GM21447 (cell line): ENCODE data around the gene LARP4.
"Not testable (repeated sequence)": the region's sequence is repeated elsewhere in the genome, so short reads cannot be mapped to it uniquely, and the experiment has no call there.

Source experiments
- ATAC-seq: cut with Tn5 transposase; IDR thresholded peaks from one replicate; pipeline ENCODE4 v1.9.1; 2021; ENCODE audit not compliant: unreplicated experiment

The LARP4 gene

GRCh38 chr12:50477241-50477832 lies 76.7 kb downstream of the LARP4 start:
- ATAC-seq: no peak

- no peak for ATAC-seq
Observed at GRCh38 chr12:50482571-50482970, 81.9 kb downstream of the LARP4 start.

GRCh38 chr12:50483488-50483887 lies 82.8 kb downstream of the LARP4 start:
- no peak for ATAC-seq

GRCh38 chr12:50488801-50489200 lies 88.1 kb downstream of the LARP4 start:
- no peak for ATAC-seq

- ATAC-seq: not testable (repeated sequence)
Observed at GRCh38 chr12:50498119-50498518, 97.4 kb downstream of the LARP4 start.

GRCh38 chr12:50504798-50505674 lies 104.4 kb downstream of the LARP4 start, which contains the start of gene DIP2B:
Gene DIP2B (plus strand): TSS chr12:50504985. CDS start chr12:50505141, 156 bp downstream.
- ATAC-seq: peak; percentile 70

GRCh38 chr12:50505675-50506530 lies 105.2 kb downstream of the LARP4 start:
- no peak for ATAC-seq

- ATAC-seq: no peak
Observed at GRCh38 chr12:50506753-50507473, 106.2 kb downstream of the LARP4 start.

- ATAC-seq: no peak
Observed at GRCh38 chr12:50507474-50507838, 106.8 kb downstream of the LARP4 start.

- ATAC-seq: no peak
Observed at GRCh38 chr12:50507930-50508329, 107.2 kb downstream of the LARP4 start.

- no peak for ATAC-seq
Observed at GRCh38 chr12:50508414-50508813, 107.7 kb downstream of the LARP4 start.

- ATAC-seq: no peak
Observed at GRCh38 chr12:50508970-50509663, 108.4 kb downstream of the LARP4 start.

GRCh38 chr12:50514526-50515276 lies 114.0 kb downstream of the LARP4 start:
- ATAC-seq: peak; percentile 32

- no peak for ATAC-seq
Observed at GRCh38 chr12:50515587-50515986, 114.9 kb downstream of the LARP4 start.

- peak; percentile 68 for ATAC-seq
Observed at GRCh38 chr12:50517421-50518048, 116.8 kb downstream of the LARP4 start.

GRCh38 chr12:50518090-50518489 lies 117.4 kb downstream of the LARP4 start:
- ATAC-seq: no peak

GRCh38 chr12:50519353-50519752 lies 118.7 kb downstream of the LARP4 start:
- no peak for ATAC-seq

GRCh38 chr12:50520416-50521207 lies 119.9 kb downstream of the LARP4 start:
- no peak for ATAC-seq
